M059J (cell line): ENCODE data around the gene P4HA2. TPM values are rescaled to one million over a fixed set of nuclear protein-coding genes. Genes with fewer than 3 reads are reported as not detected.
A peak's percentile ranks its signal among the peaks of the same experiment; 100 is the strongest.
"Not testable (repeated sequence)": the region's sequence is repeated elsewhere in the genome, so short reads cannot be mapped to it uniquely, and the experiment has no call there.

Experiments
- DNase-seq: peaks from one replicate; pipeline ENCODE4 v3.0.0-alpha.2; 2012; ENCODE audit warnings: low read depth
- total RNA-seq: library from RNA; depleted of rRNA; stranded (reverse); fragments of >200 nt; shearing (Covaris generic); gene quantifications from 2 replicates; pipeline ENCODE4 v1.2.3, GENCODE V29; 2014

Gene P4HA2
- total RNA-seq, 1 experiment from 2014 or later: 133 TPM

- no peak for DNase-seq
Measured at GRCh38 chr5:132199116-132199680, 28.5 kb downstream of the P4HA2 start.

GRCh38 chr5:132198571-132198970, 29.1 kb downstream of the P4HA2 start:
- DNase-seq: no peak

- no peak for DNase-seq
Measured at GRCh38 chr5:132195727-132196126, 31.9 kb downstream of the P4HA2 start.

GRCh38 chr5:132193165-132193694, 34.4 kb downstream of the P4HA2 start:
- peak; percentile 15 for DNase-seq

- DNase-seq: peak; percentile 76
Measured at GRCh38 chr5:132190161-132190817, 37.4 kb downstream of the P4HA2 start.

- DNase-seq: no peak
Measured at GRCh38 chr5:132184588-132184987, 43.1 kb downstream of the P4HA2 start.

GRCh38 chr5:132183723-132184122, 43.9 kb downstream of the P4HA2 start:
- DNase-seq: peak; percentile 57

GRCh38 chr5:132182359-132183040, 45.2 kb downstream of the P4HA2 start:
- DNase-seq: no peak

- no peak for DNase-seq
Measured at GRCh38 chr5:132181011-132181629, 46.5 kb downstream of the P4HA2 start.

GRCh38 chr5:132180134-132180745, 47.4 kb downstream of the P4HA2 start:
- peak; percentile 64 for DNase-seq

GRCh38 chr5:132179405-132179804, 48.2 kb downstream of the P4HA2 start:
- no peak for DNase-seq

GRCh38 chr5:132177691-132178149, 49.9 kb downstream of the P4HA2 start:
- DNase-seq: no peak

- DNase-seq: peak; percentile 40
Measured at GRCh38 chr5:132176987-132177386, 50.7 kb downstream of the P4HA2 start.

GRCh38 chr5:132176521-132176945, 51.1 kb downstream of the P4HA2 start:
- no peak for DNase-seq

- no peak for DNase-seq
Measured at GRCh38 chr5:132162945-132163344, 64.7 kb downstream of the P4HA2 start.

GRCh38 chr5:132161574-132162326, 65.9 kb downstream of the P4HA2 start:
- not testable (repeated sequence) for DNase-seq

GRCh38 chr5:132156413-132156812, 71.2 kb downstream of the P4HA2 start:
- DNase-seq: no peak

- no peak for DNase-seq
Measured at GRCh38 chr5:132150565-132150964, 77.1 kb downstream of the P4HA2 start.

GRCh38 chr5:132147663-132148062, 80.0 kb downstream of the P4HA2 start:
- DNase-seq: no peak

GRCh38 chr5:132145326-132145725, 82.3 kb downstream of the P4HA2 start:
- DNase-seq: not testable (repeated sequence)

- no peak for DNase-seq
Measured at GRCh38 chr5:132143148-132143547, 84.5 kb downstream of the P4HA2 start.
